Calu3 (cell line): ENCODE measurements around the gene UBASH3B. TPM values are rescaled to one million over a fixed set of nuclear protein-coding genes. Genes with fewer than 3 reads are reported as not detected.

Source experiments
- BruUV-seq: library from RNA; stranded (reverse); fragments of 400-500 nt; replicated peaks from 2 replicates; lab custom pipeline; 2021; lab: Mats Ljungman, UMichigan
- CTCF ChIA-PET: fragments of 300-600 bp; sonication (Branson Sonifier 250); formaldehyde crosslinking; loops from one replicate; lab custom pipeline; 2022; ENCODE audit warnings: antibody characterized with exemption; lab: Charles Lee
- DNase-seq: peaks from one replicate; pipeline ENCODE4 v3.0.0; 2022
- H3K27ac Mint-ChIP-seq: one replicate; pipeline ENCODE4 v1.8.0; 2022; ENCODE audit warnings: mixed read lengths; ENCODE audit not compliant: unreplicated experiment
- H3K27me3 Mint-ChIP-seq: one replicate; pipeline ENCODE4 v1.8.0; 2022; ENCODE audit warnings: mixed read lengths; ENCODE audit not compliant: unreplicated experiment
- H3K36me3 Mint-ChIP-seq: one replicate; pipeline ENCODE4 v1.8.0; 2022; ENCODE audit warnings: mild to moderate bottlenecking, moderate library complexity, mixed read lengths; ENCODE audit not compliant: insufficient read depth, unreplicated experiment
- H3K4me1 Mint-ChIP-seq: one replicate; pipeline ENCODE4 v1.8.0; 2022; ENCODE audit warnings: mild to moderate bottlenecking, low read depth, mixed read lengths; ENCODE audit not compliant: unreplicated experiment
- H3K4me3 Mint-ChIP-seq: one replicate; pipeline ENCODE4 v1.8.0; 2022; ENCODE audit warnings: mild to moderate bottlenecking, low read depth, moderate library complexity, mixed read lengths; ENCODE audit not compliant: unreplicated experiment
- H3K9me3 Mint-ChIP-seq: one replicate; pipeline ENCODE4 v1.8.0; 2022; ENCODE audit warnings: low read depth, mixed read lengths; ENCODE audit not compliant: unreplicated experiment
- CTCF ChIP-seq: fragments of 200-600 bp; IDR thresholded peaks from one replicate; pipeline ENCODE4 v1.8.0; 2022; ENCODE audit warnings: antibody characterized with exemption; ENCODE audit not compliant: unreplicated experiment
- intact Hi-C: fragments of 100-400 bp; cut with micrococcal nuclease; formaldehyde crosslinking; loops from one replicate; pipeline ENCODE4 v1.10.0; 2022; ENCODE audit not compliant: unreplicated experiment
- total RNA-seq: library from RNA; stranded (reverse); gene quantifications from 2 replicates; pipeline ENCODE4 v1.2.3, GENCODE V29; 2022

Gene UBASH3B
- total RNA-seq, 1 experiment from 2014 or later, result 74.9 TPM

DNA sequence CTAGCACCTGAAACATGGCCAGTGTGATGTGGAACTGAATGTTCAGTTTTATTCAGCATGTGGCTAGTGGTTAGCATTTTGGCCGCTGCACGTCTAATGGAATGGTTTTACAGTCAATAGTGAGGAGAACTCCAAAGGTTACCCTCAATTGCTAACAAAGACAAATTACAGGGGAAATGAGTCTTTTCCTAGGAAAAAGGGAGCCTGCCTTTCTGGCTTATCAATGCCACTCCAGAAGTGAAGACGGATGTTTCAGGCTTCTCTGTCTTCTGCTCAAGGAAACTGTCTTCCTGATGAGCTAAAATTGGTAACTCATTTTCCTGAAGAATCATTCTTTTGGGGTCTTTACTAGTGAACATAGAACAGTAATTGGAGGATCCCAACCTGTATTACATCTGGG, 98.5 kb downstream of the UBASH3B start:
- Mint-ChIP-seq H3K4me1 (no peaks in the 10 kb centered on the region), H3K27ac (no peak overlapping the region), H3K4me3 (no peak overlapping the region), H3K36me3 (peaks cover 5% of the 10 kb centered on the region), H3K27me3 (no peaks in the 10 kb centered on the region), H3K9me3 (no peaks in the 10 kb centered on the region)
- CTCF ChIA-PET, result no interaction called here
- no TSS peak for BruUV-seq
- no peak for TF ChIP-seq CTCF
- no peak for DNase-seq
- intact Hi-C loops, result no loop called here

DNA sequence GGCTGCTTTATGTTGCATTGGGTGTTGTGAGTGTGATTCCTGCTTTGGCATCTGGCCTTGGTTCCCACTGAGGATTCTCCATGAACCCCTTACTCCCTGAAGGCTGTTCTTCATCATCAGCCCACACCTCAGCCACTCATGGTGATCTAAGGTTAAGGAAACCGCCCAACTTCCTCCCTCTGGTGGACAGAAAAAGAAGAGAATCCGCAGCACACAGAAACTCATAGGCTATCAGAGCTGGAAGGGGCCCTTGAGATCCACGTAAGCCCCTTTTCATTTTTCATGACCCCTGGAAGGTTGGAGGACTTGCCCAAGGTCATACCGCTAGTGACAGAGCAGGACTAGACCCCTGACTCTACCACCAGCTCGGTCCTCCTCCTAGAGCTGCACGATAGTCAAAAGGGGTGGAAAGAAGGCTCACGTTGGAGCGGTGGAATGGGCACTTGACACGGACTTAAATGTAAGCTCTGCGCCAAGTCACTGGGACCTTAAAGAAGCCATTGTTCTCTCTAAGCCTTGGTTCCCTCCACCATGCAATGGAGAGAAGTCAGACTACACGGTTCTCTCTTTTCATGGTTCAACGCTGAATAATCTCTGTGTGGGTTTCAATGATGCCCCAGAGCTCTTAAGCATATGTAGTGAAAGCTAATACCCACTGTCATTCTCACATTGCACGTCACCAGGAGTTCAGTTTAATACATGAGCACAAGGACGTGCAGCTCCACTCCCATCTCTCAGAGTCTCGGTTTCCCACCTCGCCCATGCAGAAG, 99.2 kb downstream of the UBASH3B start:
- intact Hi-C loops, result no loop called here
- no peak for DNase-seq
- no TSS peak for BruUV-seq
- H3K9me3 Mint-ChIP-seq, result no peaks in the 10 kb centered on the region
- peaks cover 5% of the 10 kb centered on the region for H3K36me3 Mint-ChIP-seq
- CTCF ChIA-PET, result interaction anchor here (0.5 kb wide), 1 partner anchor 1308 kb away, joined by 4 read pairs; no protein-coding TSS in a partner anchor
- no peaks in the 10 kb centered on the region for H3K27me3 Mint-ChIP-seq
- H3K27ac Mint-ChIP-seq, result no peak overlapping the region
- no peak overlapping the region for H3K4me3 Mint-ChIP-seq
- TF ChIP-seq CTCF, result no peak
- no peaks in the 10 kb centered on the region for H3K4me1 Mint-ChIP-seq

- CTCF ChIA-PET, result no interaction called here
- no peak for TF ChIP-seq CTCF
- peaks cover 5% of the 10 kb centered on the region for H3K36me3 Mint-ChIP-seq
- H3K9me3 Mint-ChIP-seq, result no peaks in the 10 kb centered on the region
- no TSS peak for BruUV-seq
- intact Hi-C loops, result no loop called here
- H3K27ac Mint-ChIP-seq, result no peak overlapping the region
- no peaks in the 10 kb centered on the region for H3K27me3 Mint-ChIP-seq
- H3K4me3 Mint-ChIP-seq, result no peak overlapping the region
- DNase-seq, result no peak
- H3K4me1 Mint-ChIP-seq, result no peaks in the 10 kb centered on the region
These were observed 99.9 kb downstream of the UBASH3B start for GRCh38 chr11:122755409-122755808.

GRCh38 chr11:122755941-122756340, 100.4 kb downstream of the UBASH3B start:
- CTCF ChIA-PET, result no interaction called here
- H3K4me1 Mint-ChIP-seq, result no peaks in the 10 kb centered on the region
- no peaks in the 10 kb centered on the region for H3K9me3 Mint-ChIP-seq

More at GRCh38 chr11:122755941-122756340, 100.4 kb downstream of the UBASH3B start:
- no TSS peak for BruUV-seq
- DNase-seq, result no peak
- intact Hi-C loops, result no loop called here
- no peak overlapping the region for H3K27ac Mint-ChIP-seq
- H3K27me3 Mint-ChIP-seq, result no peaks in the 10 kb centered on the region
- no peak for TF ChIP-seq CTCF
- peaks cover 5% of the 10 kb centered on the region for H3K36me3 Mint-ChIP-seq
- no peak overlapping the region for H3K4me3 Mint-ChIP-seq
